NOMO-1 treated with dmso at 0.1 percent for 144 hours (cell line): Measurements from ENCODE around the gene DNAJC15.
"Not testable (repeated sequence)": the region's sequence is repeated elsewhere in the genome, so short reads cannot be mapped to it uniquely, and the experiment has no call there.

Experiments
- DNase-seq: peaks from one replicate; lab custom pipeline; 2025; ENCODE audit not compliant: unreplicated experiment; lab: John Stamatoyannopoulos, UW

Gene DNAJC15

DNA sequence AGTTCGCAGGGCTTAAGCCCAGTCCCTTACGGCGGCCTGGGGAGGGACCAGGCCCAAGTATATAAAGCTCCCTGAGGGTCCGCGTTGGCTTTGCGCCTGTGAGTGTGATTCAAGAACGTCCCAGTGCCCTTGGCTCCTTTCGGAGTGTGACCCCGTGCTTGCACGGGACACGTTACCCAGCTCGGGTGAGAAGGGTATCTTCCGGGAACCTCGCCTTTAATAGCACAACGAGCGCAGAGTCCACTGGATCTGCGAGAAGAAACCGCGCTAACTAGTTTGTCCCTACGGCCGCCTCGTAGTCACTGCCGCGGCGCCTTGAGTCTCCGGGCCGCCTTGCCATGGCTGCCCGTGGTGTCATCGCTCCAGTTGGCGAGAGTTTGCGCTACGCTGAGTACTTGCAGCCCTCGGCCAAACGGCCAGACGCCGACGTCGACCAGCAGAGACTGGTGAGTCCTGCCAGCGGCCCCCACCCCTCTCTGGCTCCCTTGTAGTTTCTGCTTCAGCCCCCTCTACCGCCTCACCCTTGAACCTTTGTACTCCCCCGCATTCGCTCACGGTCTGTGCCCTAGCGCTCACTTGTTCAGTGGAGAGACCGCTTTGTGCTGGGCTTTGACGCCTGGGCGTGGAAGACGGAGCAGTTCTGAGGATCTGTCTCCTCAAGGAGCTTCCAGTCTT, at the start of gene DNAJC15:
DNAJC15 (plus strand) TSS at position 298 of the 675 bp plus-strand sequence; CDS start at position 339, 41 bp downstream.
- DNase-seq: peak; percentile 68

DNA sequence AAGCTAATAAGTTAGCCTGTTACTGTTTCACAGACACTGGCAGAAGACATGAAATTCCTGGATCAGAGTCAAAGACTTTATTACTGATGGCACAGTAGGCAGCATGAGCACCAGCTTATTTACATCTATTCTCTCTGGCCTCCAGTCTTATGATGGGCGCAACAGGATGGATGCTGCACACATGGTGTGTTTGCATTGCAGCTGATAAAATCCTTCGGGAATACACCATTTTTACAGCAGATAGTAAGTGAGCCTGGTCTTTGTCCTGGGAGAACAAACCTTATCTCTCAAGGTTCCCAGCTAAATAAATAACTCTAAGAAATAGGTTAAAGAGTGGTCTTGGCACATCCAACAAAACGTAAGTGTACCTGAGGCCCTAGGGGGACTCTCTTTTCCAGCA, 47.3 kb upstream of the DNAJC15 start:
- no peak for DNase-seq

DNA sequence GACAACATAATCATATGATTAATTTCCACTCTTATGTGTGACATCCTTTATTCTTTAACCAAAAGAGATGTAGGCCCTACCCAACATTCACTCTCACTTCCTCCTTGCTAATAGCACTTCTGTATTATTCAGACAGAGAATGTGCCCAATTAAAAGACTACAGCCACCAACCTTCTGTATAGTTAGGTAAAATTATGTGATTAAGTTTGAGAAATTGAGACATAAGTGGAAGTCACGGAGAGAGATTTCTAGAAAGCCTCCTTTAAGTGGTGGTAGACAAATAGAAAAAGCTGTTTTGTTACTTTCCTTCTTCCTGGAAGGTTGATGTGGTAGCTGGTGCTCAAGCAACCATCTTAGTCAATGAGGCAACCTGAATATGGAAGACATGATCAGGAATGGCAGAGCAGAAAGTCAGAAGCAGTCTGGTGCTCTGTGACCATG, 46.1 kb upstream of the DNAJC15 start:
- peak; percentile 47 for DNase-seq

DNA sequence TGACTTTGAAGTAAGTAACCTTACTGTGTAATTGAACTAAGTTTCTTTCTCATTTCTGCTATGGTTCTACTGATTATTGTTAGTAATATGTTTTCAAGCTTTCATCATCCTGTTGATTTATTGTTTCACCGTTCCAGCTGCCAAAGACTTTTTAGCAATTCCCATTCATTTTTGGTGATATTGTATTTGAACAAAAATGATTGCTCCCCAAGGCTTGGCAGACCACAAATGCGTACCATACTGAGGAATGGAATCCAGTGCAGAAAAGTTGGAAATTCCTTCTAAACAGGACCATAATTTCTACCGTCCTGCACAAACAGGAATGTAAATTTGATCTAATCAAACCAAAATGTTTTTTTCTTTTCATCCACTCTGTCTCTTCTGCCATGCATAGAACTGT, 42.1 kb upstream of the DNAJC15 start:
- no peak for DNase-seq

DNA sequence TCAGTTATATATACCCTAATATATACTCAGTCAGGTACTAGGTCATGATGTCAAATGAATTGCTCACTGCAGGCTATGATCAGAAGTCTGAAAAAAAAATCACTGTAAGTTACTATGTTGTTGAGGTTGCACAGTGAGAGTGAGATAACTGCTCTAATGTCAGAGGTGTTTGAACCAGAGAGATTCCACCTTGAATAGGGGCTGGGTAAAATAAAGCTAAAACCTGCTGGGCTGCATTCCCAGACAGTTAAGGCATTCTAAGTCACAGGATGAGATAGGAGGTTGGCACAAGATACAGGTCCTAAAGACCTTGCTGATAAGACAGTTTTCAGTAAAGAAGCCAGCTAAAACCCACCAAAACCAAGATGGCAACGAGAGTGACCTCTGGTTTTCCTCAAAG, 41.5 kb upstream of the DNAJC15 start:
- no peak for DNase-seq

DNA sequence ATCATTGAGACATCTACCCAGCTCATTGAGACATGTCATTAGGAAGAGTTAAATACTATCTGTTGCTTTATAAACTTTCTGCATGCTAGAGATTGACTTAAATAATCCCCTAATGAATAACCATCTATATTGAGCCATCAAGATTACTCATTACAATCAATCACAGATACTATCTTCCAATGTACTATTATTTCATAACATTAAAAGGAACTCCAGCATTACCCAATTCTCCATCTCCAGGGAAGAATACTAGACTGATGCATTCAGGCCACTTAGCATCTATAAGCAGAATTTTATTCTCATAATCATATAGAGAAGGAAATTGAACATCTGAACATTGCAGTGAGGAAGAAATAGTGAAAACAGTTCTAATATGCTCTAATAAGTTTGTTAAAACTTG, 39.4 kb upstream of the DNAJC15 start:
- DNase-seq: no peak

DNA sequence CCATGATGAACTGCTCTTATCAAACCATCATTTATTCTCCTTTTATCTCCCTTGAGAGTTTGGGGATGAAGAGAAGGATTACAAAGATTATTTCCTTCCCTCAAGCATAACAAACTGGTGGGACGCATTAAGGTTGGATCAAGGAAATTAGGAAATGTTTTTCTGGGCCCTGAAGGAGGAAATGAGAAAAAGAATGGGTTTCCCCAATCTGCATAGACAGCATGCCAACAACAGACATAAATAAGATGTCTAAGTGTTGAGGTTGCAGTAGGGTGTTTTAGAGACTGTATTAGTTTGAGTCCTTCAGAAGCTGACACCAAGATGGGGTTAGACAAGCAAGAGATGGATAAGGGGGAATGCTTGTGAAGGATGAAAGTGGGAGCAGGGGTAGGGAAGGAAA, 38.7 kb upstream of the DNAJC15 start:
- no peak for DNase-seq

DNA sequence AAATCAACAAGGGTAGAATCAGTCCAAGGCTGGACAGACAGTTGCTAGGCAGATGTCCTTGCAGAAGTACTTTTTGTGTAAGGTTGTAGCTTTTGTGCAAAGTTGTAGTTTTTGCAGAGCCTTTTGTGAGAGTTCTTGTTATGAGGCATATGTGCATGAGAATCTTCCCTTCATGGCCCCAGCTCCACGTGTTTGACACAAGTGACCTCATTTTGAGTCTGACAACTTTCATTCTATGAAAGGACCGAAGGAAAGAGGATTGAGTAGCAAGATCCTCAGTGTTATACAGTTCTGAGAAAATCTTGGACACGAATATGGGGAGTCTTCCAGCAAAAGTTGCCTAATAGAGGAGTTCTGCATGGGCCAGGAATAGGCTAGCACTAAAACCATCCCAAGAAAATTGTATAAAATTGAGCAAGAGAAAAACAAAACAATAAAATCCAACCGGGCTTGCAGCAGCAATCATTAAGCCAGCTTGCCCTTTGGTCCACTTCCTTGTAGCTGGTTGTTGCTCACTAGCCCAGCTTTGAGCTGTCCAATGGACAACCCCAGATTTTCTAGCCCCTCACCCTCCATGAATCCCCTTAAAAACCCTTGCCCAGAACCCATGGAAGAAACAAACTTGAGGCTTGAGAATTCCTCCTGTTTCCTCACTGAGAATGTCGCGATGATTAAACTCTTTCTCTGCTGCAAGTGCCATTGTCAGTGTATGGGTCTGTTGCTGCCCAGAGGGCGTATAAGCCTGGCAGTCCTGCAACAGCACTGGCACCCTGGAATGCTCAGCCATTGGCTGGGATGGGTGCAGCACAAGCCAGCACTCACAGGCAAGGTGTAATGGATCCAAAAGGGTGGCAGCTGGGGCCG, 37.8 kb upstream of the DNAJC15 start:
- DNase-seq: no peak

DNA sequence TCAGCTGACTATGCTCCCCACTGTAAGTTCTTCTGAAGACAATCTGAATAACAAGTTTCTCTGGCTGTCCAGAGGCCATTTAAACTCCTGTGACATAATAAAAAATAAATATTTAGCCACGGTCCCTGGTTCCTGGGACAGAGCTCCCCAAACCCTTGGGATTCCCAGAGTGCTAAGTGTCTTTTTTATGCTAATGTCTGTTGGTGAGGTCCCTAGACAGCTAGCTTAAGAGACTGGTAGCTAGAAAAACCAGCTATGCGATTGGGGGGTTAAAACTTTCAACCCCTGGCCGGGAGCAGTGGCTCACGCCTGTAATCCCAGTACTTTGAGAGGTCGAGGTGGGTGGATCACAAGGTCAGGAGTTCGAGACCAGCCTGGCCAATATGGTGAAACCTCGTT, 37.2 kb upstream of the DNAJC15 start:
- DNase-seq: no peak

DNA sequence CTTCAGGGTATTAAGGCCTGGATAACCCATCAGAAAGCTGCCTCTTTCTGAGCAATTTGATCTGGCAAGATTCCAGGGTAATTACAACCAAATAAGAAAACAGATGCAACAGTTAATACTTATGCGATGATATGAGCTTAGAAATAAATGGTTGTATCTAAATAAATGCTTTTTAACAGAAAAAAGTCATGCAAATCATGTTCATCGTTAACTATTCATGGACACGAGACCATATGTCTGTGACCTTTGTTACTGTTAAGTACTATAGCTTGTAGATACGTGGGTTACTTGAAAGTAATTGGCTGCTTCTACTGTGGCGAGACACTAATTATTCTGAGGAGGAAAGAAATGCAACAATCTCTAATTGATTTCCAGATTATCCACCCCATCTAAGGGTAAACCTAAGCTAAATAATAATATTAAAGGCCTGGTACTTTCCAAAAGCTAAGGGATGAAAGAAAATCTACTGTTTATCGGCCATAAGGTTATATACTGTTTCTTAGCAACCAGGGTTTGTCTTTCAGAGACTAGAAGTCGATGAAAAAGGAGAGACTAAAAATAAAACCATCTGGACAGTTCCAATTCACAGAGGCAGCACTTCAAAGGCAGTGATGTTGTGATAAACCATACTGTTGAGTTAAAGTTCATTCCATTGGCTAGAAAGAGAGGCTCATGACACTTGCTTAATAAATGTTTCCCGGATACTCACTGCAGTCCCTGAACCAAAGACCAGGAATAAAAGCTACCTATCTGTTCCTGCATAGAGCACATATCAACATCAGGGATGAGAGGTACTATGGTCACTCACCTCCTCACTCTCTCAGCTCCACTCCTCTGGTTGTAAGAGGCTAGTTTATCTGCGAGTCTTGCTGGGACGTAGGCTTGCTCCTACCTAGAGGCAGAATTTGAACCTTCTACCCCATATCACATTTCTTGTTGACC, 32.8 kb upstream of the DNAJC15 start:
- no peak for DNase-seq

DNA sequence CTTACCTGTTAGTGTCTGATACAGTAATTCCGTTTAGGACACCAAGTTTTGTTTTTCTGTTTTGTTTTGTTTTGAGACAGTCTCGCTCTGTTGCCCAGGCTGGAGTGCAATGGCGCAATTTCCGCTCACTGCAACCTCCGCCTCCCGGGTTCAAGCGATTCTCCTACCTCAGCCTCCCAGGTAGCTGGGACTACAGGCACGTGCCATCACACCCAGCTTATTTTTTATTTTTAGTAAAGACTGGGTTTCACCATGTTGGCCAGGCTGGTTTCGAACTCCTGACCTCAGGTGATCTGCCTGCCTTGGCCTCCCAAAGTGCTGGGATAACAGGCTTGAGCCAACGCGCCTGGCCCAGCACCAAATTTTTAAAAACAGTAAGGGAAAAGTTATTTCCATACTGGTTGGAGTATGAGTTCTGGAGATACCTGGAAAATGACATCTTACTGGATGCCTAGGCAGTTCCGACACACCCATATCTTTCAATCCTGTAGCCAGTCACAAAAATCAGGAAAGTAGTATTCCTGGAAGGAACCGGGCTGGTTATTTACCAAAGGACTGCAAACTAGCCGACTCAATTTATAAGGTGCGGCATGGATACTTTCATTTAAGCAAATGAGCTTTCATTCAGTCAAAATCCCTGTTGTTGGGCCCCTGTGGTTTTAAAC, 32.0 kb upstream of the DNAJC15 start:
- not testable (repeated sequence) for DNase-seq

DNA sequence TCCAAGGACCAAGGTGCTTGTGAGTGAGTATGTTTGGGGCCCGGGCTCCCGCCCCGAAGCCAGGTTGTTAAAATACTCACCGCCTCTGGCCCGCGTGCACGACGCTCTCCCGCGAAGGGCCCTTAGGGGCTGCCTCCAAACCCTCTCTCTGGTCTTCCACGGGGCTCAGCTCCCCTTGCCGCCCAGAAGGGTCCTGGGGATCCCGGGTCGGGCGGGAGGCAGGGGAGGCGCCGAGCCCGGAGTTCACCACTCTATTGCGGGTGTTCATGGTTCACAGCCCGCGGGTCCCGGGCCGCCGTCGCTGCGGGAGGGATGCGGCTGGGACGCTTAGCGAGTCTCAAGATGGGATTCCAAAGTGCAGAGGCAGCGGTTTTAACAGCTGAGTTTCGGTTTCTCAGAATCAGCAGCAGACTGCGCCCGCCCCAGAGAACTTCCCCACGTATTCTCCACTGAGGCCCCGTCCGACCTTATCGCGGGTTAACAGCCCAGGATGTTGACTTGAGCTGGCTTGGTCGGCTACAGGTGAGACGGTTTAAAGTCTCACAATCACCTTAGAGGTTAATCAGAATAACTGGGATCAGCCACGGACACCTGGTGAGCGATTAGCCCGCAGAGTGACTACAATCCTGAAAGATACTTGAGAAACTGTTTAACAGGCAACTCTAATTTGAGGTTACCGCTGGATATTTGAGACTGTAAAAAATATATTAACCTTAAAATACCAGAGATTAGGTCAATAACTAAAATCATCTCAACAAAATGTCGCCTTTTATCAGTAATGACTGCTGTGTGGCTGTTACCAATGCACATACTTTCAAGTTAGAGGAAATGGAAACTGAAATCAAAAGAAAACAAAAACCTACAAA, 31.3 kb upstream of the DNAJC15 start, which contains the start of gene EPSTI1:
EPSTI1 (minus strand) TSS at position 344 of the 866 bp plus-strand sequence; CDS start at position 268, 76 bp downstream.
- DNase-seq: peak; percentile 39

DNA sequence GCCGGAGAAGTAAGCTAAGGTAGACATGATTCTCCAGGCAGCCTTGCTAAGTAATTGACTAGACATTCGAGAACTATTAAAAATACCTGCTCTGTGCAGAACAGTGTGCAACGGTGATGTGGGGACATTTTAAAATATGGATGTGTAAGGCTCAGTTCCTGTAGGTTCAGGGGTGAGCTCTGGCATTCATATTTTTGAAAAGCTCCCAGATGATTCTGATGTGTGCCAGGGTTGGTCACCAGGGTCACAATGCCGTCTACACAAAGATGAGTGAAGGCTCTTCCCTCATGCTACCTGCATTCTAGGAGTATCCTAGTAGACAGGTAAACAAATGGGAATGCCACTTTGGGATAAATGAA, 30.6 kb upstream of the DNAJC15 start:
- DNase-seq: no peak

DNA sequence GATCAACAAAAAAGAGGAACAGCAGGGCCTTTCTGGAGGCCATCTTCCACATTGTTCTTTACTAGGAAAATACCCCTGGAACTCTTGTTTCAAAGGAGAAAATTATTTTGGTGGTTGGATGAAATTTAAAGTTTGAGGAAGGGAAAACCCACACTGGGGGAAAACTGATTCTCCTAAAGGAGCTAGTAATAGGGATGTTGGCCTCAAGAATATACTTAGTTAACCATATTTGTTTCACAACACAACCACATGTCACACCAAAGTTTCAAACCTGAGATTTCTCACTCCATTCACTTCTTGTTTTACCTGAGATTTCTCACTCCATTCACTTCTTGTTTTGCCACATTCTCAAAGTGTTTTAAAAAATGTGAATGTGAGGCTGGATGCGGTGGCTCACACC, 28.5 kb upstream of the DNAJC15 start:
- DNase-seq: no peak

DNA sequence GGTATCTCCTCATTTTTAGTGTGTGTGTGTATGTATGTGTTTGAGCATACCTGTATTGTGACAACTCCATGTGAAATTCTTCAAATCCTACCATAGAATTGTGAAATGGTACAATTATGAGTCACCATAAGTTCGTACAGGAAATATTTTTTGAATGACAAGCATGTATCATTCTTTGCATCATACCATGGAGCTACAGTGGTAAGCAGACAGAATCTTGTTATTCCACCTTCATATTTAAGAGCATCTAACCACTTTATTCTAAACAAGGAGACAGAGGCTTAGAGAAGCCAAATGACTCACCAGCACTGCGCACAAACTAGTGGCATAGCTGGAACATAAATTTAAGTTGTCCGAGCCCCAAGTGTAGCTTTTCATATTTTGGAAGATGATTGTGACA, 26.8 kb upstream of the DNAJC15 start:
- no peak for DNase-seq

DNA sequence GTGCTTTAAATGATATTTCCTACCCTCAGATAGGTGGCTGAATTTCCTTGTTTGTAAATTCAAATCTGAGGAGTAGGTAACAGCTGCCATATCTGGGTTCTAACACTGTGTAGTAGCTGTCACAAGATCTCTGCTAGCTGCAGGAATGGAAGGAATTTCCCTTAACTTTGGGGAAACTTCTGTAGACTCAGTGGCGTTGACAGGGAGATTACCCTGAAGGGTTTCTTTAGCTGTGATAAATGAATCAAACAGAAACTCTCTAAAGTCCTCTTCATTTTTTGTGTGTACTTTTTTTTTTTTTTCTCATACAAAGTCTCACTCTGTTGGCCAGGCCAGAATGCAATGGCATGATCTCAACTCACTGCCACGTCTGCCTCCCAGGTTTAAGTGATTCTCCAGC, 26.0 kb upstream of the DNAJC15 start:
- no peak for DNase-seq

DNA sequence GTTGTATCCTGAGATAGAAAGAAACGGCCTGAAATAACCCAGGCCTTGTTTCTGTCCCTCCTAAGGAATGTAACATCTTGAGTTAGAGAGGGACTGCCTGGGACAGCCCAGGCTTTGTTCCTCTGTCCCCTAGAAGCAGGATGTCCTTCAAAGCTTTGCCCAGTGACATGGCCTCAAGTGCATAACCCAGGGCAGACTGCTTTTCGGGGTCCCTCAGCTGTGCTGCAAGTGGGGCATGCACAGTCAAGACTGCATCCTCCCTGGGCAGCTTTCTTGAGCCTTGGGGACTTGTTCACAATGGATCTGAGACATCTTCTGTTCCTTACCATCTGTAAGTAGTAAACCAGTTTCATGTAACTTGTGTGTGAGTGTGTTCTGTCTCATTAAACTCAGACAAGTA, 23.9 kb upstream of the DNAJC15 start:
- DNase-seq: no peak

DNA sequence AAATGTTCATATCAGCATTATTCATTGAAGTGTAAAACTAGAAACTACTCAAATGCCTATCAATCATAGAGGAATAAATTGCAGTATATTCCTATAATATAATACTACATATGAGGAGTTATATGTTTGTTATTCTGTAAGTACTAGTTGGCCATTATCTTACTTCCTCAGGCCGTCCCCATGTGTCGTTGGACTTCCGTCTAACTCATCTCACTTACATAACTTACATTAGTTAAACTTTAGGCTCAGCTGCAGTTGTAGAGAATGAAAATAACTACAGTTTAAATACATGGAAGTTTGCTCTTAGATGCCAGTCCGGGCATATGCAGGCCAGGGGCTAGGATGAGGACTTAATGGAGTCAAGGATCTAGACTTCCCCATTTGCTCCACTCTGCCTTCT, 22.7 kb upstream of the DNAJC15 start:
- DNase-seq: no peak

DNA sequence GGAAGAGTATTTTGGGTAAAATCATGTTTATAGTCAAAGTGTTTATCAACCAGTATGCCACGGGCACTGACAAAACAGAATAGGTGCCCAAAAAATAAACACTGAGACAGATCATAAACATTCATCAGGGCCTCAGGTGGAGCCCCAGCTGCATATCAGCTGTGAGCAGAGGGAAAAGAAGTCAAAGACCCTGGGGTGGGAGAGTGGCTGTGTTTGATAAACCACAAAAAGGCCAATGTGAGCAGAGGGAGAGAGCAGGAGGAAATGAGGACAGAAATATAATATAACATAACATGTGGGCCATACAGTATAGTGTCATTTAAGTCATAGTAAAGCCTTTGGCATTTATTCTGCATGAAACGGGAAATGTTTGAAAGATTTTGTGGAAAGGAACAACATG, 21.4 kb upstream of the DNAJC15 start:
- no peak for DNase-seq

DNA sequence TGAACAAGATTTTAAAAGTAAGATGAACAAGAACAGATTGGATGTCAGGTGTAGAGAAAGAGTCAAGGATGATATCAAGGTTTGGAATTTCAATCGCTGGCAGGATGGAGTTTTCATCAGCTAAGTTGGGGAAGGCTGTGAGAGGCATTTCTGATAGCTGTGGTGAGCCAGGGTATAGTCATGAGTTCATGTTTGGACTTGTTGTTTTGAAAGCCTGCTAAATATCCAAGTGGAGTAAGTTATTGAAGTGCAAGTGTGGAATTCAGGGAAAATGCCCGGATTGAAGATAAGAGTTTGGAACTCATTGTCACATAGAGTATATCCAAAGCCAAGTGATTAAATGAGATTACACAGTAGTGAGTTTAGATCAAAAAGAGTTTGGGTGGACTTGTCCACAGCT, 20.4 kb upstream of the DNAJC15 start:
- no peak for DNase-seq
